Measurements from ENCODE around the gene STEAP1B. TPM values are rescaled to one million over a fixed set of nuclear protein-coding genes. Genes with fewer than 3 reads are reported as not detected.

STEAP1B gene
- total and polyA plus RNA-seq, 2 donors (not counting 3 experiments of a cell fraction or from before 2014, with no cell fraction given): 32.2 to 46.1 TPM

GRCh38 chr7:22476824-22477223 is 23.2 kb downstream of the STEAP1B start:
- no peak for DNase-seq (ENCODE audit: low read depth, low spot score)
- H3K9ac ChIP-seq (replicated peaks; ENCODE audit: extremely low read depth, insufficient read depth, low read length): no peak overlapping the region
- intact Hi-C loops (cut with micrococcal nuclease) (no loop called here), dilution Hi-C loops (cut with MboI; ENCODE audit: extremely low pct_ligation_motif_present, low sequenced_read_pairs) (no loop called here)
- no peak overlapping the region for H3K27ac ChIP-seq (ENCODE audit: insufficient read depth, low read depth, low read length)
- H3K4me2 ChIP-seq (ENCODE audit: insufficient read depth, low read length): no peak overlapping the region
- H3K36me3 ChIP-seq (ENCODE audit: control insufficient read depth in 2 of 2, extremely low read depth in 1 of 2, insufficient read depth in 2 of 2, low read length in 2 of 2): no peaks in the 10 kb centered on the region
- peaks cover 12% of the 10 kb centered on the region for H3K79me2 ChIP-seq (ENCODE audit: control insufficient read depth, insufficient read depth, low read length)
- H3K9me1 ChIP-seq (replicated peaks; ENCODE audit: control insufficient read depth, extremely low read depth, insufficient read depth, low read length): no peaks in the 10 kb centered on the region
- ChIA-PET POLR2A (no interaction called here), CTCF (interaction anchor here (1.5 kb wide), 1 partner anchor 367 kb away, joined by 4 read pairs; no protein-coding TSS in a partner anchor)
- H2AFZ ChIP-seq (ENCODE audit: low read depth, low read length): no peak overlapping the region
- FAIRE-seq: no peak
- peaks cover 8% of the 10 kb centered on the region for H3K4me1 ChIP-seq (ENCODE audit: control insufficient read depth, extremely low read depth, insufficient read depth, low read length)
- no peaks in the 10 kb centered on the region for H4K20me1 ChIP-seq (replicated peaks; ENCODE audit: control insufficient read depth, extremely low read depth, insufficient read depth, low read length)
- H3K27me3 ChIP-seq (ENCODE audit: control insufficient read depth in 2 of 2, insufficient read depth in 2 of 2, low read length in 2 of 2): no peaks in the 10 kb centered on the region
- TF ChIP-seq POLR2A (IDR thresholded peaks at IDR 0.05; ENCODE audit: low read depth, low read length) (no peak), EZH2 (IDR thresholded peaks at IDR 0.05; ENCODE audit: borderline replicate concordance, low read depth, low read length, severe bottlenecking) (no peak), FOS (IDR thresholded peaks at IDR 0.05; ENCODE audit: borderline replicate concordance, insufficient read depth, low read length) (no peak), MYC (IDR thresholded peaks at IDR 0.05; ENCODE audit: low read depth, low read length) (no peak), MAX (IDR thresholded peaks at IDR 0.05; ENCODE audit: insufficient read depth, insufficient read length) (no peak), CTCF (IDR thresholded peaks at IDR 0.05; ENCODE audit: extremely low read depth in 1 of 2, insufficient read depth in 1 of 2, low read depth in 1 of 2, low read length in 2 of 2) (no peak), GATA2 (IDR thresholded peaks at IDR 0.05; ENCODE audit: insufficient read depth, insufficient read length, low read depth, low read length) (no peak), JUN (IDR thresholded peaks at IDR 0.05; ENCODE audit: borderline replicate concordance, insufficient read depth, insufficient read length, low read depth) (no peak), POLR2AphosphoS5 (IDR thresholded peaks at IDR 0.05; ENCODE audit: insufficient read depth, low read depth, low read length) (no peak)
- H3K9me3 ChIP-seq (replicated peaks; ENCODE audit: control insufficient read depth, insufficient read depth, low read length): no peaks in the 10 kb centered on the region
- BruUV-seq (replicated peaks): no TSS peak
- no peak overlapping the region for H3K4me3 ChIP-seq (replicated peaks in 1 of 3; ENCODE audit: insufficient read depth in 1 of 3, low read depth in 1 of 3, low read length in 3 of 3)
